Type B pancreatic cell (in vitro differentiated cells): ENCODE data around the gene TRIM7. TPM values are rescaled to one million over a fixed set of nuclear protein-coding genes. Genes with fewer than 3 reads are reported as not detected.
"Not testable (repeated sequence)": the region's sequence is repeated elsewhere in the genome, so short reads cannot be mapped to it uniquely, and the experiment has no call there.

ENCODE experiments used
- DNase-seq: peaks from one replicate; pipeline ENCODE4 v3.0.0; 2021; ENCODE audit warnings: mixed read lengths; ENCODE audit not compliant: unreplicated experiment; ENCODE audit errors: extremely low spot score
- H3K27ac Mint-ChIP-seq: 2 replicates; pipeline ENCODE4 v1.8.0; 2021; ENCODE audit warnings: mild to moderate bottlenecking, mixed read lengths
- H3K27me3 Mint-ChIP-seq: 2 replicates; pipeline ENCODE4 v1.8.0; 2021; ENCODE audit warnings: mixed read lengths
- H3K36me3 Mint-ChIP-seq: 2 replicates; pipeline ENCODE4 v1.8.0; 2021; ENCODE audit warnings: mixed read lengths
- H3K4me1 Mint-ChIP-seq: one replicate; pipeline ENCODE4 v1.8.0; 2021; ENCODE audit warnings: mixed read lengths; ENCODE audit not compliant: unreplicated experiment
- H3K4me3 Mint-ChIP-seq: 2 replicates; pipeline ENCODE4 v1.8.0; 2021; ENCODE audit warnings: mild to moderate bottlenecking, mixed read lengths
- H3K9me3 Mint-ChIP-seq: 2 replicates; pipeline ENCODE4 v1.8.0; 2021; ENCODE audit warnings: mixed read lengths
- CTCF ChIP-seq: fragments of 200-600 bp; sonication (generic); conservative IDR thresholded peaks from 2 replicates; pipeline ENCODE4 v1.5.0; 2021; ENCODE audit warnings: antibody characterized with exemption, mild to moderate bottlenecking
- total RNA-seq: library from RNA; stranded (reverse); gene quantifications from 2 replicates; pipeline ENCODE4 v1.2.1, GENCODE V29; 2021; ENCODE audit warnings: low replicate concordance

The TRIM7 gene
- total RNA-seq, 1 donor from 2014 or later: 0.58 TPM

GRCh38 chr5:181171782-181172181, 33.2 kb downstream of the TRIM7 start:
- Mint-ChIP-seq H3K27ac (no peak overlapping the region), H3K27me3 (peaks cover 91% of the 10 kb centered on the region), H3K9me3 (no peaks in the 10 kb centered on the region), H3K4me1 (peaks cover 33% of the 10 kb centered on the region), H3K4me3 (no peak overlapping the region), H3K36me3 (no peaks in the 10 kb centered on the region)
- DNase-seq: no peak
- no peak for TF ChIP-seq CTCF

GRCh38 chr5:181170996-181171395, 34.0 kb downstream of the TRIM7 start:
- TF ChIP-seq CTCF: no peak
- Mint-ChIP-seq H3K4me3 (peak overlapping the region; percentile 86), H3K36me3 (no peaks in the 10 kb centered on the region), H3K9me3 (no peaks in the 10 kb centered on the region), H3K27ac (no peak overlapping the region), H3K4me1 (peaks cover 33% of the 10 kb centered on the region), H3K27me3 (peaks cover 92% of the 10 kb centered on the region)
- no peak for DNase-seq

GRCh38 chr5:181170237-181170825, 34.7 kb downstream of the TRIM7 start:
- H3K4me3 Mint-ChIP-seq: peak overlapping the region; percentile 86
- peaks cover 2% of the 10 kb centered on the region for H3K36me3 Mint-ChIP-seq
- no peak for TF ChIP-seq CTCF
- H3K4me1 Mint-ChIP-seq: peaks cover 33% of the 10 kb centered on the region
- peaks cover 95% of the 10 kb centered on the region for H3K27me3 Mint-ChIP-seq
- no peaks in the 10 kb centered on the region for H3K9me3 Mint-ChIP-seq
- no peak for DNase-seq
- H3K27ac Mint-ChIP-seq: no peak overlapping the region

GRCh38 chr5:181169459-181170236, 35.3 kb downstream of the TRIM7 start:
- Mint-ChIP-seq H3K4me1 (peaks cover 33% of the 10 kb centered on the region), H3K27me3 (peaks cover 99% of the 10 kb centered on the region), H3K4me3 (peak overlapping the region; percentile 86), H3K27ac (peak overlapping the region; percentile 79)
- not testable (repeated sequence) for H3K36me3 Mint-ChIP-seq, H3K9me3 Mint-ChIP-seq
- peak; percentile 80 for DNase-seq

- H3K4me1 Mint-ChIP-seq: peaks cover 35% of the 10 kb centered on the region
- peak overlapping the region; percentile 79 for H3K27ac Mint-ChIP-seq
- H3K9me3 Mint-ChIP-seq: no peaks in the 10 kb centered on the region
- no peak for TF ChIP-seq CTCF
- no peak for DNase-seq
- peak overlapping the region; percentile 86 for H3K4me3 Mint-ChIP-seq
- H3K27me3 Mint-ChIP-seq: peaks cover 99% of the 10 kb centered on the region
- peaks cover 3% of the 10 kb centered on the region for H3K36me3 Mint-ChIP-seq
These were observed 36.3 kb downstream of the TRIM7 start for GRCh38 chr5:181168595-181169118.
